ENCODE measurements around the gene KHSRP.

Gene KHSRP

GRCh38 chr19:6424195-6424938, at the start of gene KHSRP:
Gene KHSRP, minus strand, starts transcription at chr19:6424811. Its CDS starts 110 bp downstream, at chr19:6424701.
- DNase-seq: peak; percentile 48
- ATAC-seq: no peak
- peaks cover 33% of the 10 kb centered on the region for H3K36me3 Mint-ChIP-seq (ENCODE audit: low read depth)
- H3K27me3 Mint-ChIP-seq: no peaks in the 10 kb centered on the region
- H3K4me1 Mint-ChIP-seq: peaks cover 29% of the 10 kb centered on the region
- peak within 1 kb of the TSS; percentile 93 for H3K4me3 Mint-ChIP-seq
- peak within 1 kb of the TSS; percentile 92 for H3K27ac Mint-ChIP-seq
- H3K9me3 Mint-ChIP-seq: no peaks in the 10 kb centered on the region

GRCh38 chr19:6473647-6474046, 49.0 kb upstream of the KHSRP start:
- peaks cover 21% of the 10 kb centered on the region for H3K36me3 Mint-ChIP-seq (ENCODE audit: low read depth)
- no peaks in the 10 kb centered on the region for H3K4me1 Mint-ChIP-seq
- H3K9me3 Mint-ChIP-seq: no peaks in the 10 kb centered on the region
- H3K27me3 Mint-ChIP-seq: no peaks in the 10 kb centered on the region
- DNase-seq: no peak
- H3K4me3 Mint-ChIP-seq: no peak overlapping the region
- ATAC-seq: no peak
- no peak overlapping the region for H3K27ac Mint-ChIP-seq

- Mint-ChIP-seq H3K4me1 (no peaks in the 10 kb centered on the region), H3K9me3 (no peaks in the 10 kb centered on the region), H3K27ac (no peak overlapping the region), H3K36me3 (ENCODE audit: low read depth) (peaks cover 24% of the 10 kb centered on the region), H3K27me3 (no peaks in the 10 kb centered on the region), H3K4me3 (no peak overlapping the region)
- ATAC-seq (no peak), DNase-seq (no peak)
These were observed 48.1 kb upstream of the KHSRP start for GRCh38 chr19:6472713-6473112.

- ATAC-seq: no peak
- no peaks in the 10 kb centered on the region for H3K27me3 Mint-ChIP-seq
- no peak for DNase-seq
- peaks cover 24% of the 10 kb centered on the region for H3K36me3 Mint-ChIP-seq (ENCODE audit: low read depth)
- no peaks in the 10 kb centered on the region for H3K9me3 Mint-ChIP-seq
- H3K4me3 Mint-ChIP-seq: no peak overlapping the region
- no peak overlapping the region for H3K27ac Mint-ChIP-seq
- H3K4me1 Mint-ChIP-seq: no peaks in the 10 kb centered on the region
These were observed 46.5 kb upstream of the KHSRP start for GRCh38 chr19:6471076-6471475.

- Mint-ChIP-seq H3K27ac (no peak overlapping the region), H3K4me3 (no peak overlapping the region), H3K27me3 (no peaks in the 10 kb centered on the region), H3K9me3 (no peaks in the 10 kb centered on the region), H3K36me3 (ENCODE audit: low read depth) (peaks cover 21% of the 10 kb centered on the region), H3K4me1 (no peaks in the 10 kb centered on the region)
- no peak for DNase-seq
- ATAC-seq: no peak
These were observed 45.6 kb upstream of the KHSRP start for GRCh38 chr19:6470173-6470572.

- DNase-seq: no peak
- Mint-ChIP-seq H3K27me3 (no peaks in the 10 kb centered on the region), H3K27ac (no peak overlapping the region)
These were observed 42.8 kb upstream of the KHSRP start for GRCh38 chr19:6467384-6467783.

GRCh38 chr19:6466526-6467248, 42.1 kb upstream of the KHSRP start:
- Mint-ChIP-seq H3K27me3 (no peaks in the 10 kb centered on the region), H3K36me3 (ENCODE audit: low read depth) (peaks cover 17% of the 10 kb centered on the region), H3K27ac (no peak overlapping the region), H3K4me3 (no peak overlapping the region), H3K9me3 (no peaks in the 10 kb centered on the region), H3K4me1 (no peaks in the 10 kb centered on the region)
- ATAC-seq: no peak
- DNase-seq: no peak

More at GRCh38 chr19:6467384-6467783, 42.8 kb upstream of the KHSRP start:
- peaks cover 19% of the 10 kb centered on the region for H3K36me3 Mint-ChIP-seq (ENCODE audit: low read depth)
- H3K4me3 Mint-ChIP-seq: no peak overlapping the region
- no peaks in the 10 kb centered on the region for H3K9me3 Mint-ChIP-seq
- no peaks in the 10 kb centered on the region for H3K4me1 Mint-ChIP-seq
- no peak for ATAC-seq

GRCh38 chr19:6465663-6466062, 41.1 kb upstream of the KHSRP start:
- ATAC-seq (no peak), DNase-seq (no peak)
- Mint-ChIP-seq H3K36me3 (ENCODE audit: low read depth) (peaks cover 13% of the 10 kb centered on the region), H3K4me1 (no peaks in the 10 kb centered on the region), H3K9me3 (no peaks in the 10 kb centered on the region), H3K4me3 (no peak overlapping the region), H3K27ac (no peak overlapping the region), H3K27me3 (no peaks in the 10 kb centered on the region)

- peaks cover 9% of the 10 kb centered on the region for H3K36me3 Mint-ChIP-seq (ENCODE audit: low read depth)
- H3K9me3 Mint-ChIP-seq: no peaks in the 10 kb centered on the region
- no peaks in the 10 kb centered on the region for H3K27me3 Mint-ChIP-seq
- no peak for ATAC-seq
- no peak overlapping the region for H3K27ac Mint-ChIP-seq
- H3K4me3 Mint-ChIP-seq: no peak overlapping the region
- no peak for DNase-seq
- peaks cover 4% of the 10 kb centered on the region for H3K4me1 Mint-ChIP-seq
These were observed 40.4 kb upstream of the KHSRP start for GRCh38 chr19:6465006-6465405.

- peak within 1 kb of the TSS; percentile 14 for H3K4me3 Mint-ChIP-seq
- peaks cover 5% of the 10 kb centered on the region for H3K36me3 Mint-ChIP-seq (ENCODE audit: low read depth)
- no peaks in the 10 kb centered on the region for H3K27me3 Mint-ChIP-seq
- peak; percentile 29 for DNase-seq
- ATAC-seq: no peak
- H3K4me1 Mint-ChIP-seq: peaks cover 7% of the 10 kb centered on the region
- no peak within 1 kb of the TSS for H3K27ac Mint-ChIP-seq
- no peaks in the 10 kb centered on the region for H3K9me3 Mint-ChIP-seq
These were observed 39.7 kb upstream of the KHSRP start, which contains the start of gene CRB3 for GRCh38 chr19:6464070-6464873. Gene CRB3, plus strand, starts transcription at chr19:6464271. Its CDS starts 431 bp downstream, at chr19:6464702.

GRCh38 chr19:6460099-6460884, 35.7 kb upstream of the KHSRP start:
- peaks cover 18% of the 10 kb centered on the region for H3K4me1 Mint-ChIP-seq
- ATAC-seq (peak; percentile 87), DNase-seq (peak; percentile 98)
- H3K9me3 Mint-ChIP-seq: peaks cover 2% of the 10 kb centered on the region
- H3K36me3 Mint-ChIP-seq (ENCODE audit: low read depth): peaks cover 4% of the 10 kb centered on the region
- no peaks in the 10 kb centered on the region for H3K27me3 Mint-ChIP-seq
- H3K4me3 Mint-ChIP-seq: peak overlapping the region; percentile 89
- peak overlapping the region; percentile 87 for H3K27ac Mint-ChIP-seq

GRCh38 chr19:6459262-6460098, 34.9 kb upstream of the KHSRP start, which contains the start of gene SLC25A23:
Gene SLC25A23, minus strand, starts transcription at chr19:6459792. Its CDS starts 164 bp downstream, at chr19:6459628.
- peaks cover 9% of the 10 kb centered on the region for H3K9me3 Mint-ChIP-seq
- H3K36me3 Mint-ChIP-seq (ENCODE audit: low read depth): peaks cover 12% of the 10 kb centered on the region
- peaks cover 18% of the 10 kb centered on the region for H3K4me1 Mint-ChIP-seq
- ATAC-seq: peak; percentile 26
- H3K4me3 Mint-ChIP-seq: peak within 1 kb of the TSS; percentile 89
- H3K27me3 Mint-ChIP-seq: no peaks in the 10 kb centered on the region
- H3K27ac Mint-ChIP-seq: peak within 1 kb of the TSS; percentile 87
- DNase-seq: peak; percentile 69

- H3K27ac Mint-ChIP-seq: peak overlapping the region; percentile 59
- H3K36me3 Mint-ChIP-seq (ENCODE audit: low read depth): peaks cover 12% of the 10 kb centered on the region
- H3K4me1 Mint-ChIP-seq: peaks cover 18% of the 10 kb centered on the region
- H3K4me3 Mint-ChIP-seq: peak overlapping the region; percentile 80
- ATAC-seq (no peak), DNase-seq (no peak)
- peaks cover 12% of the 10 kb centered on the region for H3K9me3 Mint-ChIP-seq
- no peaks in the 10 kb centered on the region for H3K27me3 Mint-ChIP-seq
These were observed 34.2 kb upstream of the KHSRP start for GRCh38 chr19:6458695-6459261.
